Endothelial cell of umbilical vein (primary cell): ENCODE measurements around the gene TDRD7. TPM values are rescaled to one million over a fixed set of nuclear protein-coding genes. Genes with fewer than 3 reads are reported as not detected.

ENCODE experiments used
- BruUV-seq: library from RNA; stranded (reverse); fragments of 400-500 nt; replicated peaks from 2 replicates; lab custom pipeline; 2021; lab: Mats Ljungman, UMichigan
- CTCF ChIA-PET: fragments of 300-600, 350-600 bp; sonication (Branson Sonifier 250); formaldehyde crosslinking; loops from one replicate; lab custom pipeline; 2021; ENCODE audit warnings: antibody characterized with exemption, inconsistent platforms; lab: Charles Lee
- POLR2A ChIA-PET: fragments of 300-600, 350-600 bp; sonication (Branson Sonifier 250); formaldehyde crosslinking; loops from one replicate; lab custom pipeline; 2021; ENCODE audit warnings: antibody characterized with exemption, inconsistent platforms; lab: Charles Lee
- DNase-seq: peaks from one replicate; pipeline ENCODE4 v3.0.0-alpha.2; 2011; ENCODE audit warnings: low read depth, low spot score
- FAIRE-seq: peaks from 2 replicates; lab custom pipeline; 2011; peaks lifted over from hg19 to GRCh38; lab: Jason Lieb, UNC
- H2AFZ ChIP-seq: 2 replicates; pipeline ENCODE4 v1.6.0; 2012; ENCODE audit warnings: low read depth, low read length, control low read depth, inconsistent platforms
- H3K27ac ChIP-seq: 2 replicates; pipeline ENCODE4 v1.5.1; 2011; ENCODE audit warnings: low read depth, mild to moderate bottlenecking, control low read depth, low read length, moderate library complexity; ENCODE audit not compliant: insufficient read depth
- H3K27me3 ChIP-seq, 2 experiments: 2 replicates each; pipeline versions ENCODE4 v1.6.0 to v1.6.1; 2011; ENCODE audit warnings: low read length in 2 of 2, mixed read lengths in 1 of 2; ENCODE audit not compliant: control insufficient read depth in 2 of 2, insufficient read depth in 2 of 2
- H3K36me3 ChIP-seq, 2 experiments: 2 replicates in 1 of 2; 3 replicates in 1 of 2; pipeline ENCODE4 v1.5.1; 2011; ENCODE audit warnings: low read length in 2 of 2, mild to moderate bottlenecking in 1 of 2, moderate library complexity in 1 of 2; ENCODE audit not compliant: control insufficient read depth in 2 of 2, insufficient read depth in 2 of 2; ENCODE audit errors: extremely low read depth in 1 of 2
- H3K4me1 ChIP-seq: 3 replicates; pipeline ENCODE4 v1.5.1; 2011; ENCODE audit warnings: mild to moderate bottlenecking, low read length; ENCODE audit not compliant: control insufficient read depth, insufficient read depth; ENCODE audit errors: extremely low read depth
- H3K4me2 ChIP-seq: 2 replicates; pipeline ENCODE4 v1.6.1; 2011; ENCODE audit warnings: low read length, control low read depth, mixed read lengths; ENCODE audit not compliant: insufficient read depth
- H3K4me3 ChIP-seq, 3 experiments: fragments of 200-600 bp in 1 of 3; sonication (generic), shearing (Covaris generic) in 1 of 3; replicated peaks in 1 of 3; 2 replicates each; pipeline ENCODE4 v1.5.1; 2011 to 2016; ENCODE audit warnings: control low read depth in 3 of 3, low read length in 3 of 3, mild to moderate bottlenecking in 2 of 3, inconsistent platforms in 1 of 3, low read depth in 1 of 3, moderate library complexity in 1 of 3; ENCODE audit not compliant: insufficient read depth in 1 of 3
- H3K79me2 ChIP-seq: 2 replicates; pipeline ENCODE4 v1.6.0; 2012; ENCODE audit warnings: low read length, inconsistent platforms; ENCODE audit not compliant: control insufficient read depth, insufficient read depth
- H3K9ac ChIP-seq: replicated peaks from 2 replicates; pipeline ENCODE3; 2011; ENCODE audit warnings: low read length, control low read depth; ENCODE audit not compliant: insufficient read depth; ENCODE audit errors: extremely low read depth
- H3K9me1 ChIP-seq: replicated peaks from 3 replicates; pipeline ENCODE4 v1.6.0; 2011; ENCODE audit warnings: mild to moderate bottlenecking, low read length; ENCODE audit not compliant: control insufficient read depth, insufficient read depth; ENCODE audit errors: extremely low read depth
- H3K9me3 ChIP-seq: replicated peaks from 2 replicates; pipeline ENCODE4 v1.5.1; 2012; ENCODE audit warnings: low read length, inconsistent platforms; ENCODE audit not compliant: control insufficient read depth, insufficient read depth
- H4K20me1 ChIP-seq: replicated peaks from 2 replicates; pipeline ENCODE3; 2011; ENCODE audit warnings: mild to moderate bottlenecking, low read length; ENCODE audit not compliant: control insufficient read depth, insufficient read depth; ENCODE audit errors: extremely low read depth
- EZH2 ChIP-seq: IDR thresholded peaks from 2 replicates; pipeline ENCODE4 v1.6.1; 2012; ENCODE audit warnings: borderline replicate concordance, low read depth, mild to moderate bottlenecking, moderate library complexity, low read length, inconsistent platforms; ENCODE audit not compliant: severe bottlenecking
- FOS ChIP-seq: IDR thresholded peaks from 2 replicates; pipeline ENCODE4 v1.6.1; 2011; ENCODE audit warnings: mild to moderate bottlenecking, low read length, moderate library complexity, borderline replicate concordance; ENCODE audit not compliant: insufficient read depth
- GATA2 ChIP-seq: IDR thresholded peaks from 2 replicates; pipeline ENCODE4 v1.7.0; 2011; ENCODE audit warnings: low read depth, mild to moderate bottlenecking, moderate library complexity, mixed read lengths, low read length; ENCODE audit not compliant: insufficient read length, insufficient read depth
- JUN ChIP-seq: IDR thresholded peaks from 2 replicates; pipeline ENCODE4 v1.6.1; 2011; ENCODE audit warnings: borderline replicate concordance, low read depth; ENCODE audit not compliant: insufficient read length, insufficient read depth
- MAX ChIP-seq: IDR thresholded peaks from 2 replicates; pipeline ENCODE4 v1.6.1; 2011; ENCODE audit not compliant: insufficient read depth, insufficient read length
- MYC ChIP-seq: IDR thresholded peaks from one replicate; pipeline ENCODE4 v1.6.1; 2011; ENCODE audit warnings: mild to moderate bottlenecking, low read depth, low read length
- POLR2A ChIP-seq: IDR thresholded peaks from 2 replicates; pipeline ENCODE4 v1.6.1; 2012; ENCODE audit warnings: low read depth, mild to moderate bottlenecking, control low read depth, low read length
- POLR2AphosphoS5 ChIP-seq: IDR thresholded peaks from 2 replicates; pipeline ENCODE4 v1.6.1; 2012; ENCODE audit warnings: low read depth, mild to moderate bottlenecking, control low read depth, low read length, moderate library complexity; ENCODE audit not compliant: insufficient read depth
- dilution Hi-C: fragments of 300-500 bp; cut with MboI; formaldehyde crosslinking; loops from one replicate; pipeline ENCODE4 v1.15.0; 2019; ENCODE audit warnings: low sequenced_read_pairs; ENCODE audit not compliant: extremely low pct_ligation_motif_present
- intact Hi-C: fragments of 100-400 bp; cut with micrococcal nuclease; formaldehyde crosslinking; loops from one replicate; pipeline ENCODE4 v1.10.0; 2022
- polyA plus RNA-seq, 4 experiments: library from polyadenylated mRNA; depleted of rRNA in 3 of 4; stranded (reverse) in 3 of 4; unstranded in 1 of 4; fragments of >200 nt; gene quantifications; 2 replicates each; pipeline versions ENCODE4 v1.2.1 to v1.2.3, GENCODE V29; 2011 to 2012; ENCODE audit warnings: missing spikeins in 1 of 4
- total RNA-seq: library from RNA; stranded (reverse); gene quantifications from 2 replicates; pipeline ENCODE4 v1.2.3, GENCODE V29; 2021
- TF ChIP-seq, protein P1 (sequence below), 2 donors: IDR thresholded peaks; 1 replicate in 1 of 2; 2 replicates in 1 of 2; pipeline ENCODE4 v1.5.1; 2011; ENCODE audit warnings: low read length in 2 of 2, mild to moderate bottlenecking in 2 of 2, moderate library complexity in 2 of 2, control low read depth in 1 of 2, inconsistent platforms in 1 of 2, low read depth in 1 of 2; ENCODE audit not compliant: insufficient read depth in 1 of 2; ENCODE audit errors: extremely low read depth in 1 of 2

The TDRD7 gene
- total and polyA plus RNA-seq, 2 donors (not counting 3 experiments of a cell fraction or from before 2014, with no cell fraction given), result 4.9 to 11.5 TPM

- ChIA-PET POLR2A (no interaction called here), CTCF (interaction anchor here (0.7 to 2.4 kb wide), 8 partner anchors 14 to 606 kb away, joined by 3 to 21 read pairs (median 4); no protein-coding TSS in a partner anchor)
- Histone ChIP-seq H3K27ac (no peak overlapping the region), H4K20me1 (no peaks in the 10 kb centered on the region), H3K4me3 (no peak overlapping the region), H3K36me3 (no peaks in the 10 kb centered on the region), H3K4me1 (no peaks in the 10 kb centered on the region), H3K79me2 (no peaks in the 10 kb centered on the region), H3K4me2 (no peak overlapping the region), H3K9me3 (no peaks in the 10 kb centered on the region), H2AFZ (no peak overlapping the region), H3K27me3 (no peaks in the 10 kb centered on the region), H3K9ac (no peak overlapping the region), H3K9me1 (no peaks in the 10 kb centered on the region)
- TF ChIP-seq GATA2 (no peak), MAX (no peak), POLR2AphosphoS5 (no peak), POLR2A (no peak), JUN (no peak), MYC (no peak), FOS (no peak), EZH2 (no peak)
- TF ChIP-seq, protein P1, sequence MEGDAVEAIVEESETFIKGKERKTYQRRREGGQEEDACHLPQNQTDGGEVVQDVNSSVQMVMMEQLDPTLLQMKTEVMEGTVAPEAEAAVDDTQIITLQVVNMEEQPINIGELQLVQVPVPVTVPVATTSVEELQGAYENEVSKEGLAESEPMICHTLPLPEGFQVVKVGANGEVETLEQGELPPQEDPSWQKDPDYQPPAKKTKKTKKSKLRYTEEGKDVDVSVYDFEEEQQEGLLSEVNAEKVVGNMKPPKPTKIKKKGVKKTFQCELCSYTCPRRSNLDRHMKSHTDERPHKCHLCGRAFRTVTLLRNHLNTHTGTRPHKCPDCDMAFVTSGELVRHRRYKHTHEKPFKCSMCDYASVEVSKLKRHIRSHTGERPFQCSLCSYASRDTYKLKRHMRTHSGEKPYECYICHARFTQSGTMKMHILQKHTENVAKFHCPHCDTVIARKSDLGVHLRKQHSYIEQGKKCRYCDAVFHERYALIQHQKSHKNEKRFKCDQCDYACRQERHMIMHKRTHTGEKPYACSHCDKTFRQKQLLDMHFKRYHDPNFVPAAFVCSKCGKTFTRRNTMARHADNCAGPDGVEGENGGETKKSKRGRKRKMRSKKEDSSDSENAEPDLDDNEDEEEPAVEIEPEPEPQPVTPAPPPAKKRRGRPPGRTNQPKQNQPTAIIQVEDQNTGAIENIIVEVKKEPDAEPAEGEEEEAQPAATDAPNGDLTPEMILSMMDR (IDR thresholded peaks at IDR 0.05; ENCODE audit: extremely low read depth in 1 of 2, insufficient read depth in 1 of 2, low read depth in 1 of 2, low read length in 2 of 2), result no peak
- no peak for DNase-seq
- no peak for FAIRE-seq
- no TSS peak for BruUV-seq
- intact Hi-C loops (no loop called here), dilution Hi-C loops (loop anchor here (25.0 kb wide), 1 partner anchor 149 kb away; no protein-coding TSS in a partner anchor)
Measured at GRCh38 chr9:97462914-97463313, 51.0 kb downstream of the TDRD7 start.
